GM12872 (cell line): Measurements from ENCODE around the gene CIAO2A.

ENCODE experiments used
- TF ChIP-seq, protein P1 (sequence below): IDR thresholded peaks from 3 replicates; pipeline ENCODE4 v1.5.1; 2011; ENCODE audit warnings: low read depth, mild to moderate bottlenecking, low read length, moderate library complexity; ENCODE audit not compliant: insufficient read depth

Gene CIAO2A

DNA sequence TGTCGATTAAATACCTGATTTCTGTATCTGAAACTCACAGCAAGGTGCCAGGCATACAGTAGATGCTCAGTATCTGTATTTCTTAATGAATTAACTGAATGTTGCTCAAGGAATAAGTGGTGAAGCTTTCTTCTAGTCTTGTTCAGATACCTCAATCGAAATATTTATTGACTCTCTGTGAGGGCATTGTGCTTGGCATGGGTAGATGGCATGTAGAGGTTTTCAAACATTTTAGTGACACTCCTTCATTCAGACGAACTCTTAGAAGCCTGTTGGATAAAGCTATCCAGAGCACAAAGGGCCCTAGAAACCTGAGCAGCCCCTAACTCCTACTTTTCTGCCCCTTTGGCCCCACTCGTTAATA is 1.8 kb upstream of the CIAO2A start:
- TF ChIP-seq, protein P1, sequence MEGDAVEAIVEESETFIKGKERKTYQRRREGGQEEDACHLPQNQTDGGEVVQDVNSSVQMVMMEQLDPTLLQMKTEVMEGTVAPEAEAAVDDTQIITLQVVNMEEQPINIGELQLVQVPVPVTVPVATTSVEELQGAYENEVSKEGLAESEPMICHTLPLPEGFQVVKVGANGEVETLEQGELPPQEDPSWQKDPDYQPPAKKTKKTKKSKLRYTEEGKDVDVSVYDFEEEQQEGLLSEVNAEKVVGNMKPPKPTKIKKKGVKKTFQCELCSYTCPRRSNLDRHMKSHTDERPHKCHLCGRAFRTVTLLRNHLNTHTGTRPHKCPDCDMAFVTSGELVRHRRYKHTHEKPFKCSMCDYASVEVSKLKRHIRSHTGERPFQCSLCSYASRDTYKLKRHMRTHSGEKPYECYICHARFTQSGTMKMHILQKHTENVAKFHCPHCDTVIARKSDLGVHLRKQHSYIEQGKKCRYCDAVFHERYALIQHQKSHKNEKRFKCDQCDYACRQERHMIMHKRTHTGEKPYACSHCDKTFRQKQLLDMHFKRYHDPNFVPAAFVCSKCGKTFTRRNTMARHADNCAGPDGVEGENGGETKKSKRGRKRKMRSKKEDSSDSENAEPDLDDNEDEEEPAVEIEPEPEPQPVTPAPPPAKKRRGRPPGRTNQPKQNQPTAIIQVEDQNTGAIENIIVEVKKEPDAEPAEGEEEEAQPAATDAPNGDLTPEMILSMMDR: no peak

DNA sequence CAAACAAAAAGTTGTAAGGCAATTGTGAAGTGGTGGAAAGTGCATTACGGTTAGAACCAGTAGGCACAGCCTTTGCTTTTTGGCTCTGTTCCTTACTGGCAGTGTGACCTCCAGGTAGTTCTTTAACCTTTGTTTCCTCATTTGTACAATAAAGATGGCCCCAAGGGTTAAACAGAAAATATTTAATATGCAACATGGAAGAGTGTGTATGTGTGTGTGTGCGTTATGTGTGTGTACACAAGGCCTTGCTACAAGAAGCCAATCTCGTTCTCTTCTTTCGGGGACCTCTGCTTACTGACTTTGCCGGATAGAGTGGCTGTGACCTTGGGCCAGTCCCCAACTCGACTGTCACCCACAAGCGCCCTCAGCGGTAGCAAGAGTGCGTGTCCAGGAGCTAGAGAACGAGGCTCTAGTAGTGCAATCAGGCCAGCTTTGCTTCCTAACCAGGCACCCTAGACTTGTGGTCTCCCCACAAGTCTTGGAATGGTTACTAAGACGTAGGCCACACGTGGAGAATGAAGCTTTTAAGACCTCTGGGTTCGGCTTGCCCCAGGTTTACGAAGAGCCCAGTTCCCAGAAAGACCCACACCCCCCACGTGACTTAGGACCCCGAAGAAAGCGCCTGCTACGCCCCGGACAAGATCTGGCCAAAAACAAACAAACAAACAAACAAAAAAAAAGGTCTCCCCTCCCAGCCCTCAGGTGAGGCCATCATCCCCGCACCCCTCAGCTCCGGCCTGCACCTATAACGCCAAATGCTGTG is 593 bp downstream of the CIAO2A start:
- TF ChIP-seq, protein P1: peak; percentile 35; the same call in 2 of the 3 replicates

DNA sequence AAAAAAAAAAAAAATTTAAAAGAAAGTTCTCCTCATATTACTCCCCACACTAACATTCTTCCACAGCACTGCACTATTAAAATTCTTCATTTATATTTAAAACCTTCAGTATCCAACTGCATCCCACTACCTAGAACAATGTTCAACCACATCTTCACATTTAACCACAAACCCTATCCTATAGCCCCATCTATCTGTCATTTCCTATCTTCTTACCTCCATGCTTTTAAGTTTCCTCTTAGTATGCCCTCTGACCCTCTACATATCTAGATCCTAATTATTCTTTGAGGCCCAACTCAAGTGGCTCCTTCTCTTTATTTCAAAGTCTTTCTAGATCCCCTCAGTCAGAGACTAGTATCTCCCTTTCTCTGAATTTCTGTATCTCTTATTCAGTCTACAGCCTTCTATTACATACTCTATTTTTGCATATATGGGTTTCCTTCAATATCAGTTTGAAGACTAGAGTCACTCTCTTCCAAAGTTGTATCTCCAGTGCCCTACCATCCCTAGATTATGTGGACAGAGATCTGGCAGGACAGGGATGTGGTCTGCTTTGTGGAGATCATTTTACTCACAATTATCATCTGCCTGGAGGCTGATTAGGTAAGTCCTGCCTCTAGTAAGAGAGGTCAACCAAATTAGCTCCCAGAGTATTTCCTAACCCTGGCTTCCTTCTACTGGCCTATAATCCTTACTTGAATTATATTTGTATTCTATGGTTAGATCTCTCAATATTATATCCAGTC is 1.4 kb downstream of the CIAO2A start:
- TF ChIP-seq, protein P1: no peak

DNA sequence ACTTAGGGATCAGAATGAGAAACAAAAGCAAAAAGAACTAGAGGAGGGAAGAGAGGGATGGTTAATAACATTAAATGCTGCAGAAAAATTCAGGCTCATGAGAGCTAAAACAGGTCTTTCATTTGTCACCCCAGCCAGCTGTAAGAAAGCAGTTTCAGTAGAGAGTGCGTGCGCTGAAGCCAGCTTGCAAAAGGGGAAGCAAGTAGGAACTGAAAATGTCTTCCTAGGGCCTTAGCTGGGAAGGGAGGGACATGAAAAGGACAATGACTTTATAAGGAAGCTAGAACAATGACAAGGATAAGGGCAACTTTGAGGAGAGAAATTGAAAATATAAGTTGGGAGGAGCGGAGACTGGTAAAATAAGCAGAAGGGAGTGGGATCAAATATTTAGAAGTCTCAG is 3.1 kb downstream of the CIAO2A start:
- TF ChIP-seq, protein P1: no peak

DNA sequence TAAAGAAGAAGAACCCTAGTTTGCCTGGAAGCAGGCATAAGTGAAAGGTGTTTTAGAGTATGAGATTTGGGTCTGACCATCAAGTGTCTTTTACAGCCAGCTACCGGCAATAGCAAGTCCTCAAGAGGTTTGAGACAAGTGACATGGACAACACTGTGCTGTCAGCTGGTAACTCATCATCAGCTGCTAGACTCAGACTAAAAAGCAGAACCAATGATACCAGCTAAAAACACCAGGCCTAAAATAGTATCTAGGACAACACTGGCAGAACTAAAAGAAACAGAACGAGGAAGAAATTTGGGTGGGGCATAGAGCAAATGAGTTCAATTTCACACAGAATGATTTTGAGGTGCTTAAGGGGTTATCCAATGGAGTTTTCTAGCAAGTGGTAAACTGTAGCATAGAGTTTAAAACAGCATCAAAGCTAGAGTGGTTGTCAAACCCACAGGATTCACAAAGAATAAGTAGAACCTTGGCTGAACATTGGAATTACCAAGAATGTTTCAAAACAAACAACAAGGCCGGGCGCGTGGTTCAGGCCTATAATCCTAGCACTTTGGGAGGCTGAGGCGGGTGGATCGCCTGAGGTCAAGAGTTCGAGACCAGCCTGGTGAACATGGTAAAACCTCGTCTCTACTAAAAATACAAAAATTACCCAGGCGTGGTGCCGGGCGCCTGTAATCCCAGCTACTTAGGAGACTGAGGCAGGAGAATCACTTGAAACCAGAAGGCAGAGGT is 3.9 kb downstream of the CIAO2A start:
- TF ChIP-seq, protein P1: no peak

DNA sequence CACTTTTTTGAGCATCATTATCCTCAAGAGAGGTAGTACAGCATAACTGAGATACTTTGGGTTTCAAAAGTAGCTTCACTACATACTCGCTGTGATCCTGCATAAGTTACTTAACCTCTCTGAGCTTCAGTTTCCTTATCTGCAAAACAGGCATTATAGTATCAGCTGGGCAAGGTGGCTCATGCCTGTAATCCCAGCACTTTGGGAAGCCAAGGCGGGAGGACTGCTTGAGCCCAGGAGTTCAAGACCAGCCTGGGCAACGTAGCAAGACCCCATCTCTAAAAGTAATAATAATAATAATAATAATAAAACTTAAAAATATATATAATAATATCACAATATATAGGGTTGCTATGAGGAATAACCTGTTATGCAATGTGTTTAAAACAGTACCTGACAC is 10.9 kb downstream of the CIAO2A start:
- TF ChIP-seq, protein P1: no peak

DNA sequence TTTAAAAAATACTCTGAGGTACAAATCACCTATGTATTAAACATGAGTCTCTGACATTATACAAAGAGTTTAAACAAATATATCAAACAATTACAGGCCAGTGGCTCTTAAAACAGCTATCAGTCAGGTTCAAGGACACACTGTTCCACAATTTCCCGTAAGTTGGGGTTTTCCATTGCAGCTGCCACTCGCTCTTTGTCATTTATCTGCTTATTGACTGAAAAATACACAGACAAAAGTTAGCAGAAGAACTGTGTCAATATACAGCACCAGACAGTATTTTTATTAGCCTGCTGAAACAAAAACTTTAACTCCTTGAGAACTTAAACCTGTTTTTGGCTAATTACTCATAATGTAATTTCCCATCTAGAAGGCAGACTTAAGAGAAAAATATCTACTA is 20.8 kb downstream of the CIAO2A start:
- TF ChIP-seq, protein P1: no peak
